ENCODE data around the gene SORL1.
A peak's percentile ranks its signal among the peaks of the same experiment; 100 is the strongest.

The SORL1 gene

GRCh38 chr11:121456151-121456550 is 4.0 kb downstream of the SORL1 start:
- DNase-seq = no peak

- DNase-seq = no peak
Measured at GRCh38 chr11:121456816-121457431, 4.8 kb downstream of the SORL1 start.

- DNase-seq = no peak
Measured at GRCh38 chr11:121458551-121458950, 6.4 kb downstream of the SORL1 start.

- DNase-seq = no peak
Measured at GRCh38 chr11:121459413-121460017, 7.4 kb downstream of the SORL1 start.

GRCh38 chr11:121460941-121461514 is 8.9 kb downstream of the SORL1 start:
- DNase-seq = no peak

GRCh38 chr11:121461843-121462242 is 9.7 kb downstream of the SORL1 start:
- DNase-seq = no peak

- no peak for DNase-seq
Measured at GRCh38 chr11:121463689-121464335, 11.7 kb downstream of the SORL1 start.

GRCh38 chr11:121464352-121464946 is 12.3 kb downstream of the SORL1 start:
- DNase-seq = peak; percentile 66

GRCh38 chr11:121465709-121466062 is 13.6 kb downstream of the SORL1 start:
- no peak for DNase-seq

- no peak for DNase-seq
Measured at GRCh38 chr11:121466063-121466794, 14.1 kb downstream of the SORL1 start.

- DNase-seq = no peak
Measured at GRCh38 chr11:121467471-121467870, 15.4 kb downstream of the SORL1 start.

GRCh38 chr11:121467965-121468364 is 15.9 kb downstream of the SORL1 start:
- peak; percentile 75 for DNase-seq

- DNase-seq = no peak
Measured at GRCh38 chr11:121469910-121470309, 17.8 kb downstream of the SORL1 start.

GRCh38 chr11:121471167-121471566 is 19.1 kb downstream of the SORL1 start:
- no peak for DNase-seq

GRCh38 chr11:121472312-121472711 is 20.2 kb downstream of the SORL1 start:
- no peak for DNase-seq

GRCh38 chr11:121473064-121473777 is 21.1 kb downstream of the SORL1 start:
- no peak for DNase-seq

GRCh38 chr11:121474680-121475079 is 22.6 kb downstream of the SORL1 start:
- DNase-seq = no peak

GRCh38 chr11:121476379-121477032 is 24.4 kb downstream of the SORL1 start:
- DNase-seq = no peak

- DNase-seq = no peak
Measured at GRCh38 chr11:121478226-121478894, 26.2 kb downstream of the SORL1 start.

GRCh38 chr11:121478895-121479697 is 27.0 kb downstream of the SORL1 start:
- no peak for DNase-seq
